Esophagus squamous epithelium (tissue), 4 donors: ENCODE results near the gene RBP3.

Source experiments
- POLR2A ChIP-seq, 4 donors: fragments of 450-650 bp; IDR thresholded peaks; one replicate each; pipeline ENCODE4 v1.6.1; 2017; ENCODE audit warnings: antibody characterized with exemption in 4 of 4, mild to moderate bottlenecking in 4 of 4, moderate library complexity in 3 of 4
- TF ChIP-seq, protein P1 (sequence below), 6 experiments: fragments of 450-650 bp in 4 of 6; fragments of 200-600 bp in 2 of 6; sonication (generic) in 2 of 6; IDR thresholded peaks; one replicate each; pipeline ENCODE4 v1.5.1; 2016 to 2019; ENCODE audit warnings: antibody characterized with exemption in 6 of 6, mild to moderate bottlenecking in 4 of 6, moderate library complexity in 4 of 6

DNA sequence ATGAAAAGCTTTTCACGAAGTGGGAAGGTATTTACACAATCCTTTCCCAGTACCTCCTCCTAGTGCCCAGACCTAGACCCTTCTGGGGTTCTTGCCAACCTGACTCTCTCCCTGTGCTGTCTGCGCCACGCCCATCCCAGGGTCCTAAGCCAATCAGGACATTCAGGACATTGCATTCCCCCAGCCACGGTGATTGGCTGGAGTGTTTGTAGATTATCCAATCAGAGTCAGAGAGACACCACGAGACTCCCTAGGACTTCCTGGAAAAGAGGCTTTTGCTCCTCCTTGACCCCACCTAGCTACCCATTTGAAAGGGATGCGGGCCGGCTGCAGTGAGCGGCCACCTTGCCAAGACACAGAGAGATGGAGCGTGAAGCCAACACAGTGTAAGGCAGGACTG is 29.5 kb upstream of the RBP3 start:
- TF ChIP-seq, protein P1, sequence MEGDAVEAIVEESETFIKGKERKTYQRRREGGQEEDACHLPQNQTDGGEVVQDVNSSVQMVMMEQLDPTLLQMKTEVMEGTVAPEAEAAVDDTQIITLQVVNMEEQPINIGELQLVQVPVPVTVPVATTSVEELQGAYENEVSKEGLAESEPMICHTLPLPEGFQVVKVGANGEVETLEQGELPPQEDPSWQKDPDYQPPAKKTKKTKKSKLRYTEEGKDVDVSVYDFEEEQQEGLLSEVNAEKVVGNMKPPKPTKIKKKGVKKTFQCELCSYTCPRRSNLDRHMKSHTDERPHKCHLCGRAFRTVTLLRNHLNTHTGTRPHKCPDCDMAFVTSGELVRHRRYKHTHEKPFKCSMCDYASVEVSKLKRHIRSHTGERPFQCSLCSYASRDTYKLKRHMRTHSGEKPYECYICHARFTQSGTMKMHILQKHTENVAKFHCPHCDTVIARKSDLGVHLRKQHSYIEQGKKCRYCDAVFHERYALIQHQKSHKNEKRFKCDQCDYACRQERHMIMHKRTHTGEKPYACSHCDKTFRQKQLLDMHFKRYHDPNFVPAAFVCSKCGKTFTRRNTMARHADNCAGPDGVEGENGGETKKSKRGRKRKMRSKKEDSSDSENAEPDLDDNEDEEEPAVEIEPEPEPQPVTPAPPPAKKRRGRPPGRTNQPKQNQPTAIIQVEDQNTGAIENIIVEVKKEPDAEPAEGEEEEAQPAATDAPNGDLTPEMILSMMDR (IDR thresholded peaks at IDR 0.05), result no peak
- no peak for TF ChIP-seq POLR2A (IDR thresholded peaks at IDR 0.05)
